ENCODE results near the gene PUS7.
"Not testable (repeated sequence)": the region's sequence is repeated elsewhere in the genome, so short reads cannot be mapped to it uniquely, and the experiment has no call there.

PUS7 gene

DNA sequence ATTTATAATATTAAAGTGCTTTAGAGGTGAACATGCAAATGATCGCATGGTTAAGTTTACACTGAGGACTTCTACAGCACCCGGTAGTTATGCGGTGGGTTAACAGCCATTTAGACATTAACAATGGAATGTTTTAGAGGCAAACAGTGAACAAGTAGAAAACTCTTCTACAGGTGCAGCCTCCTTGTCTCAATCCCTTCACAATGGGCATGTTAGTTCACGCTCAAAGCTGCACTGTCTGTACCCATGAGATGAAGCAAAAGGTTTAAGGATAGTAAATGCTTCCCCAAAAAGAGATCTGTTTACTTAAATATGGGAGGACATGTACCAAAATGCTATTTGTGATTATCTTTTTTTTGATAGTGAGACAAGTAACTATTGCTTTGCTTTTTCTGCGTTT is 25.1 kb downstream of the PUS7 start:
- DNase-seq (ENCODE audit: low read depth): no peak

GRCh38 chr7:105496521-105496920 is 25.6 kb downstream of the PUS7 start:
- no peak for DNase-seq (ENCODE audit: low read depth)

GRCh38 chr7:105493923-105494315 is 28.2 kb downstream of the PUS7 start:
- DNase-seq (ENCODE audit: low read depth): peak; percentile 92

DNA sequence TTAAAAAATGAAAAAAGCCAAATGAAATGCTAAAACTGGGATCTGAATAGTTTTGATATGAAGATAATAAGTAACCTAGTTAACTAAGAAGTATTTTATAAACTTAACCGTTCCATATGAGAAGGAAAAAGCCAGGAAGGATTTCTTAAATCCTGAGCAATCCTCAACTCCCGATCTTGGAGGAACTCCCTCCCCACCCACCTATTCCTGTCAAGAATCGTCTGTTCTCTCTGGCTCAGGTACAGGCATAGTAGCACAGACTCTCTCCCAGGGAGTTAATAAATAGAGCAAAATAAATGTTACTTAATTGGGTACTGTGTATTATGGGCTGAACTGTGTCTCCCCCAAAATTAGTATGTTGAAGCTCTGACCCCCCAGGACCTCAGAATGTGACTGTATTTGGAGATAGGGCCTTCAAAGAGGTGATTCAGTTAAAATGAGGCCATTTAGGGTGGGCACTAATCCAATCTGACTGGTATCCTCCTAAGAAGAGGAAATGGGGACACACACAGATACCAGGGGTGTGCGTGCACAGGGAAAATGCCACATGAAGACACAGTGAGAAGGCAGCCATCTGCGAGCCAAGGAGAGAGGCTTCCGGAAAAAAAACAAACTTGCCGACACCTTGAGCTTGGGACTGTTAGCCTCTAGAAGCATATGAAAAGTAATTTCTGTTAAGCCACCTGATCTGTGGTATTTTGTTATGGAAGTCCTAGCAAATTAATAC is 28.7 kb downstream of the PUS7 start:
- DNase-seq (ENCODE audit: low read depth): no peak

DNA sequence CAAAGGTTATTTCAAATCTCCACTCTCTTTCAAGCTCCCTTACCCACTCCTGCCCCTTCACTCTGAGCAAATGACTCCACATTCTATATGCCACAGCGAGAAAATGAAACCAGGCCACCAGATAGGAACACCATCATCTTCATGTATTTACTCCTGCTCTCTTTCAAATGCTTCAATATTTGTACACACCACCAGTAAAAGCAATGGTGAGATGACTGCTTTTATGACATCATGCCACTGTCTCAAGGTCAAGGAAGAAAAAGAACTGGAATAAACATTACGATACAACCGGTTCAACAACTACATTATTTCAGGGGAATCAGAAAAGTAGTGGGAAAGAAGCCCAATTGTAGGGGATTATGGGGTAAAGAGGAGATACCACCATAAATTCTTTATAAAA is 32.7 kb downstream of the PUS7 start:
- no peak for DNase-seq (ENCODE audit: low read depth)

- no peak for DNase-seq (ENCODE audit: low read depth)
These were observed 34.2 kb downstream of the PUS7 start for GRCh38 chr7:105487579-105488571.

DNA sequence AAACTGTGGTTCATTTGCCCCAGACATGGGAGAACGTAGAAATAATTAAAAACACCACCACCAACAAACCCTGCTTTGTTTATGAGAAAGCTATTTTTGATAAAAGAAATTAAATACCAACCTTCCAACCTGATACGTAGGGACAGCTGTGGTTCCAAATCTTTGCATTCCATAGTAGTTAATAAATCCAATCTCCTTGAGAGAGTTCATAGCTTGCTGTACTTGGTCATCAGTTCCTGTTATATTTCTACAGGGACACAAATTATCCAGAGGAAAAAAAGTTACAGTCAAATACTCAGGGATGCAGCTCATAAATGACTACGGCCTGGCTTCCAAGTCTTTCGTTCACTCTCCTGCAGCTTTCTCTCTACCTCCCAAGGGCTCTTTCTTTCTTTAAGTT is 41.1 kb downstream of the PUS7 start:
- DNase-seq (ENCODE audit: low read depth): no peak

DNA sequence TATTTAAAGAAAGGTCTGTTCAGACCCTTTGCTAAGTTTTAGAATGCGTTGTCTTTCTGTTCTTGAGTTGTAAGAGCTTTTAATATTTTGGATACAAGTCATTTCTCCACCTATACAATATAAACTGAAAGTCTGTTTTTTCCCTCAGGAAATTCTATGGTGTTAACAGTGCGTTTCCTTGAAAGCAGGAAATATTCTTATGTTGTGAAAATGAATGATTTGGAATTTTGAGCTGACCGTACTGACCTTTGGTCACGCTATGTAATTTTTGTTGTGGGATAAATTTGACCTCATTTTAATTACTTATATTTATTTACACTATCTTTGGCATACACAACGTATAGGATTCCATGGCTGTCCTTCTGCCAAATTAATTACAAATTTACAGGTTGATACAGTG is 43.5 kb downstream of the PUS7 start:
- no peak for DNase-seq (ENCODE audit: low read depth)

DNA sequence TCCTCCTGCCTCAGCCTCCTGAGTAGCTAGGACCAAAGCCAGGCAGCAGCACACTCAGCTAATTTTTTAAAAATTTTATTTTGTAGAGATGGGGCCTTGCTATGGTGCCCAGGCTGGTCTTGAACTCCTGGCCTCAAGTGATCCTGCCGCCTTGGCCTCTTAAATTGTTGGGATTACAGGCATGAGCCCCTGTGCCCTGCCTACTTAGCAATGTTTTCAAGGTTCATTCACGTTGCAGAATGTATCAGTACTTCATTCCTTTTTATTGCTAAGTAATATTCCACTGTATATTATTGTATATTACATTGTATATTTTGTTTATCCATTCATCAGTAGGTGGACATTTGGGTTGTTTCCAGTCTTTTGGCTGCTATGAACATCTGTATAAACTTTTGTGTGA is 44.2 kb downstream of the PUS7 start:
- DNase-seq (ENCODE audit: low read depth): no peak

- DNase-seq (ENCODE audit: low read depth): no peak
These were observed 48.0 kb downstream of the PUS7 start for GRCh38 chr7:105474045-105474444.

DNA sequence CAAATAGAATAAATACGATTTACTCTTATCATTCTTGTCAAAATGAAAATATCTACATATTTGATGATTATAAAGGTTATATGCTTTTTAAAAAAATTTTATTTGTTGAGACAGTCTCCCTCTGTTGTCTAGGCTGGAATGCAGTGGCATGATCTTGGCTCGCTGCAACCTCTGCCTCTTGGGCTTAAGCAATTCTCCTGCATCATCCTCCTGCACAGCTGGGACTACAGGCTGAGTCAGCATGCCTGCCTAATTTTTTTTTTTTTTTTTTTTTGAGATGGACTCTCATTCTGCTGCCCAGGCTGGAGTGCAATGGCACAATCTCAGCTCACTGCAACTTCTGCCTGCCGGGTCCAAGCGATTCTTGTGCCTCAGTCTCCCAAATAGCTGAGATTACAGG is 48.9 kb downstream of the PUS7 start:
- no peak for DNase-seq (ENCODE audit: low read depth)

DNA sequence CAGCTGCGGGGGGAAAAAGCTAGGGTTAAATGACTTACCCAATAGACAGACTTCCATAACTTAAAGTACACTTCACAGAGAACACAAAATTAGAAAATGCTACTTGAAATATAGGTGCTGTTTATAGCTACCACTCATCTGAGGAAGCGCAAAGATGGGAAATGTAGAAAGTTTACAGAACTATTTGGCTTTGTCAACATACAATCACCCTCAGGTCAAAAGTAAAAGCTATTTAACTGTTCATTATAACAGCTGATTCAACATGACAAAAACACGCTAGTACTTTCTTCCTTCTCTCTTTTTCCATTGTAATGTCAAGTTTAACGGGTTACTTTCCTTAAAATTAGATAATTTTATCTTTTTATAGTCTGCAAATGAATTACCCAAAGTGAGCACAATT is 51.2 kb downstream of the PUS7 start:
- no peak for DNase-seq (ENCODE audit: low read depth)

GRCh38 chr7:105470090-105470489 is 52.0 kb downstream of the PUS7 start:
- no peak for DNase-seq (ENCODE audit: low read depth)

DNA sequence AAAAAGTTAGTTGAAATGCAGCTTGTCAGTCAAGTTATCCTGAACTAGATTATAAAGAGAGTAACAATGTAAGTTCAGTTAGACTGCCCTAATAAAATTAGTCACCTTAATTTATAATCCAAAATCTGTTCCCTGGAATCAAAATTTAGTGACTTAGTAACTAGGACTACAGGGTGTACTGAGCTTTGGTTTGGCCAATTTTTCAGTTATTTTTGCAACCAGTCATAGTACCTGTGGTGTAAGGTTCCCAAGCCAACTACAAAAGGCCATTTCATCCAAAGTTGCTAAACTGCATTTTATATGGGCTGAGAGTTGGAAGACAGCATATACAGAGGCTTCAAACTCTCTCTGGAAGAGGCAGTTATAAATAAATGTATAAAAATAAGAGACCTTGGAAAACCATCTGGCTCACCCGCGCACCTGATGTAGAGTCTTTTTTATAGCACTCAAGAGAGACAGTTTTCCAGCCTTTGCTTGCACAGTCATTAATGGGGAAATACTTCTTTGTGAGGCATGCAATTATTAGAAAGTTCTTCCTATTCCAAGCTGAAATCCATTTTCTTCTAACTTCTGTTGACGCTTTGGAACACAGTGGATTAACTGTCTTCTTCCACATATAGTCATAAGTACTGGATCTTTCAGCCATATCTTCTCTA is 59.2 kb downstream of the PUS7 start:
- DNase-seq (ENCODE audit: low read depth): no peak

DNA sequence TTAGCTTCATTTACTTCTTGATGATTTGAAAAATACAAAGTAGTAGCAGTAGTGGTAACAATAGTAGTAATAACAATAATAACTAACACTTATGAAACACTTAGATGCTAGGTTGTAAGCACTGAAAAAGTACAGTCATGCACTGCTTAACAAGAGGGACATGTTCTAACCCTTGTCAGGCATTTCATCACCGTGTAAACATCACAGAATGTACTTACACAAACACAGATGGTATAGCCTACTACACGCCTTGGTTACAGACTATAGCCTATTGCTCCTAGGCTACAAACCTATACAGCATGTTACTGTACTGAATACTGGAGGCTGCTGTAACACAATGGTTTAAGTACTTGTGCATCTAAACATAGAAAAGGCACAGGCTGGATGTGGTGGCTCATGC is 60.6 kb downstream of the PUS7 start:
- DNase-seq (ENCODE audit: low read depth): no peak

DNA sequence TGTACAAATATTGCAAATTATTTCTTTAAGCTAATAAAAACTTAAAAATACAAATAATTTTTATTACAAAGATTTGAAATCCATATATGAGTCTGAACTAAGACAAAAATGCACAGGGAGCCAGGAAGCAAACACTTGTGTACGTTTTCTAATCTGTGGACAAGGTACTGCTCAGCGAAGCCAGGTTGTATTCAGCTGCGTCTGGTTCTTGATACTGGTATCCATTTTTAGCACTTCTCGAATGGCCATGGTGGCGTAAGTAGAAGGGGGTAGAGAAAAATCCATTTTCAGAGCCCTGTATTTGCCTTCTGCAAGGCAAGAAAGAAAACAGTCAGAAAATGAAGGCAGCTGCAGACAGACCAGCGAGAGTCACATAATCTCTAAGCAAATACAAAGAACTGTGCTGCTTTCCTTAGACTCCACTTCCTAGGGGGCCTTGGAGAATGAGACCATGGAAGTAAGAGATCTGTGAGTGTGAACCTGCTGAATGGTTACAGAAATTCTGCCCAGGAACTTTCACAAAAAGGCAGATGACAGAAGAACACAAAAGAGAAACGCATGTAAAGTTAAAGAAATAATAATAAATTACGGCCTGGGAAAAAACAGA is 64.3 kb downstream of the PUS7 start:
- DNase-seq (ENCODE audit: low read depth): no peak

DNA sequence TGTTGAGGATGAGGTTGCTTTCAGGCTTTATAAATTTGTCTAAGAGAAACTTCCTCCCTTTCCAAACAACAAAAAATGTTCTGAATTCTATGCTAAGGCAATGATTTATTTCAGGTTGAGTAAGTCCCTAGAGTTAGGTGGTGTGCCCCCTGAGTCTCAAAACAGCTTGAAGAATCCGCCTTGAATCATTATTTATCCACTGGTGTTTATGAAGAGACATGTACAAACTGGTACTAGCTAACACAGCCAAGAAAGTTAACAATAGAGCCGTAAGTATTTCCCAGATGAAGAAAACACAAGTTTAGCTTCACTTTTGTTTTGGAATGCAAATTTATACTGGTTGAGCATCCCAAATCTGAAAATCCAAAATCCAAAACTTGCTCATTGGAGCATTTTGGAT is 67.2 kb downstream of the PUS7 start:
- DNase-seq (ENCODE audit: low read depth): no peak

- peak; percentile 69 for DNase-seq (ENCODE audit: low read depth)
These were observed 67.8 kb downstream of the PUS7 start for GRCh38 chr7:105454095-105454747.

DNA sequence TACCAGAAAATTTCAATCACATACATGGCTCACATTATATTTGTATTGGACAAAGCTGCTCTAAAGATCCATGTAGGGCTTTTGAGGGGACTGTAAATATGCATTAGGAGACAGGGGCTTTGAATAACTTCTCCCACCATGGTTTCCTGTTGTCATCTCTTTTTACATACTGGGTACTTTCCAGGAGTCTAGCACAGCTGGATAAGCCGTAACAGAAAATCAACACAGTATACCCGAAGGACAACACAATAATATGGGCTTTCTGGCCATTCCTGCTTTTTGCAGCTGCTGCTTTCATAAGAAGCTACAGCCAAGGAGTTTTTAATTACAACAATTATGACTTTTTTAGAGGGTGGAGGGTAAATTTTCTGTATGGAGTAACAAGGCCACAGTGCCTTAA is 70.0 kb downstream of the PUS7 start:
- DNase-seq (ENCODE audit: low read depth): no peak

GRCh38 chr7:105450870-105451269 is 71.2 kb downstream of the PUS7 start:
- not testable (repeated sequence) for DNase-seq (ENCODE audit: low read depth)

- DNase-seq (ENCODE audit: low read depth): no peak
These were observed 71.8 kb downstream of the PUS7 start for GRCh38 chr7:105450177-105450861.
